Measurements from ENCODE around the gene COL12A1. TPM values are rescaled to one million over a fixed set of nuclear protein-coding genes. Genes with fewer than 3 reads are reported as not detected.

COL12A1 gene
- total and polyA plus RNA-seq, 2 of the 13 experiments (the other 11 are each of a cell fraction or from before 2014, with no cell fraction given) = 0.02 TPM; not detected in 1

DNA sequence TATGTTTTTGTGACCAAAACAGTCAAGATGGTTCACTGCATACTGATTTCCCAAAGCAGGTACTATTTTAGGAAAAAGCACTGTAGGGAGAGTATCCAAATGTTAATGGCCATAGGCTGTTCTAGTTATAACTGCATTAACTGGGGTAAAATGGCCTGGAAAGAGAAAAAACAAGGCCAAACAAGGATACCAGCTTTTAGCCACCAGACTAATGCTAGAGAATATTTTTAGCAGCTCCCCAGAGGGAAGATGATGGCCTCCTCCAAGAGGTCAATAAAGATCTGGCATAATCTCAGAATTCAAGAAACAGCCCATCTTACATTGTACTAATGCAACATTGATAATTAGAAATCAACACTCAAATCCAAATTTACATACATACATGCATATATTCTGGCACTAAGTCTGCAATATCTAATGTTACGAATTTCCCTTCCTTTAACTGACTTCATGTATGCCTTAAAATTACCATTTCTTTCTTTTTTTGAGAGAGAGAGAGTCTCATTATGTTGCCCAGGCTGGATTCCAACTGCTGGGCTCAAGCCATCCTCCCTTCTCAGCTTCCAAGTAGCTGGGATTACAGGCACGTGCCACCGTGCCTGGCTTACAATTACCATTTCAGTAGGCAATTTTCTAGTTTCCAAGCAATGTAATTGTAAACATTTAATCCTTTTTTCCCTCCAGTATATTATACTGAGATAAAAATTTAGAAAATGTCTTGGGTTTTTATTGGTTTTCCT, 28.4 kb upstream of the COL12A1 start (continued):
- TF ChIP-seq, protein P1, sequence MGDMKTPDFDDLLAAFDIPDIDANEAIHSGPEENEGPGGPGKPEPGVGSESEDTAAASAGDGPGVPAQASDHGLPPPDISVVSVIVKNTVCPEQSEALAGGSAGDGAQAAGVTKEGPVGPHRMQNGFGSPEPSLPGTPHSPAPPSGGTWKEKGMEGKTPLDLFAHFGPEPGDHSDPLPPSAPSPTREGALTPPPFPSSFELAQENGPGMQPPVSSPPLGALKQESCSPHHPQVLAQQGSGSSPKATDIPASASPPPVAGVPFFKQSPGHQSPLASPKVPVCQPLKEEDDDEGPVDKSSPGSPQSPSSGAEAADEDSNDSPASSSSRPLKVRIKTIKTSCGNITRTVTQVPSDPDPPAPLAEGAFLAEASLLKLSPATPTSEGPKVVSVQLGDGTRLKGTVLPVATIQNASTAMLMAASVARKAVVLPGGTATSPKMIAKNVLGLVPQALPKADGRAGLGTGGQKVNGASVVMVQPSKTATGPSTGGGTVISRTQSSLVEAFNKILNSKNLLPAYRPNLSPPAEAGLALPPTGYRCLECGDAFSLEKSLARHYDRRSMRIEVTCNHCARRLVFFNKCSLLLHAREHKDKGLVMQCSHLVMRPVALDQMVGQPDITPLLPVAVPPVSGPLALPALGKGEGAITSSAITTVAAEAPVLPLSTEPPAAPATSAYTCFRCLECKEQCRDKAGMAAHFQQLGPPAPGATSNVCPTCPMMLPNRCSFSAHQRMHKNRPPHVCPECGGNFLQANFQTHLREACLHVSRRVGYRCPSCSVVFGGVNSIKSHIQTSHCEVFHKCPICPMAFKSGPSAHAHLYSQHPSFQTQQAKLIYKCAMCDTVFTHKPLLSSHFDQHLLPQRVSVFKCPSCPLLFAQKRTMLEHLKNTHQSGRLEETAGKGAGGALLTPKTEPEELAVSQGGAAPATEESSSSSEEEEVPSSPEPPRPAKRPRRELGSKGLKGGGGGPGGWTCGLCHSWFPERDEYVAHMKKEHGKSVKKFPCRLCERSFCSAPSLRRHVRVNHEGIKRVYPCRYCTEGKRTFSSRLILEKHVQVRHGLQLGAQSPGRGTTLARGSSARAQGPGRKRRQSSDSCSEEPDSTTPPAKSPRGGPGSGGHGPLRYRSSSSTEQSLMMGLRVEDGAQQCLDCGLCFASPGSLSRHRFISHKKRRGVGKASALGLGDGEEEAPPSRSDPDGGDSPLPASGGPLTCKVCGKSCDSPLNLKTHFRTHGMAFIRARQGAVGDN (CRISPR knock-in tag; IDR thresholded peaks at IDR 0.05) = no peak
- TF ChIP-seq ZNF7 (CRISPR knock-in tag; IDR thresholded peaks at IDR 0.05) (no peak), ZNF766 (CRISPR knock-in tag; IDR thresholded peaks at IDR 0.05; ENCODE audit: borderline replicate concordance) (no peak), KDM3A (CRISPR knock-in tag; IDR thresholded peaks at IDR 0.05; ENCODE audit: low read depth) (no peak), ZNF564 (CRISPR knock-in tag; IDR thresholded peaks at IDR 0.05) (no peak), RFXANK (CRISPR knock-in tag; IDR thresholded peaks at IDR 0.05) (no peak), SRF (IDR thresholded peaks at IDR 0.05; ENCODE audit: low read depth, low read length) (no peak), ZBTB40 (IDR thresholded peaks at IDR 0.05) (no peak), ZBTB40 (CRISPR knock-in tag; IDR thresholded peaks at IDR 0.05) (no peak), ZBTB37 (CRISPR knock-in tag; IDR thresholded peaks at IDR 0.05) (no peak)
- TF ChIP-seq, protein P2, sequence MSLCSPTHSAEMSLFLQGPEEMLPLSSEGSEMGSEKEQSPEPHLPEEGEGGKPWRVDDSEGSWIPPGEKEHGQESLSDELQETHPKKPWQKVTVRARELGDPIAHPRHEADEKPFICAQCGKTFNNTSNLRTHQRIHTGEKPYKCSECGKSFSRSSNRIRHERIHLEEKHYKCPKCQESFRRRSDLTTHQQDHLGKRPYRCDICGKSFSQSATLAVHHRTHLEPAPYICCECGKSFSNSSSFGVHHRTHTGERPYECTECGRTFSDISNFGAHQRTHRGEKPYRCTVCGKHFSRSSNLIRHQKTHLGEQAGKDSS (CRISPR knock-in tag; IDR thresholded peaks at IDR 0.05; ENCODE audit: borderline replicate concordance, low read depth) = no peak
